HG03064 (cell line): ENCODE data around the gene RPS6KA5.
"Not testable (repeated sequence)": the region's sequence is repeated elsewhere in the genome, so short reads cannot be mapped to it uniquely, and the experiment has no call there.

Source experiments
- ATAC-seq: cut with Tn5 transposase; IDR thresholded peaks from one replicate; pipeline ENCODE4 v1.9.1; 2021; ENCODE audit warnings: low read depth; ENCODE audit not compliant: unreplicated experiment

RPS6KA5 gene

DNA sequence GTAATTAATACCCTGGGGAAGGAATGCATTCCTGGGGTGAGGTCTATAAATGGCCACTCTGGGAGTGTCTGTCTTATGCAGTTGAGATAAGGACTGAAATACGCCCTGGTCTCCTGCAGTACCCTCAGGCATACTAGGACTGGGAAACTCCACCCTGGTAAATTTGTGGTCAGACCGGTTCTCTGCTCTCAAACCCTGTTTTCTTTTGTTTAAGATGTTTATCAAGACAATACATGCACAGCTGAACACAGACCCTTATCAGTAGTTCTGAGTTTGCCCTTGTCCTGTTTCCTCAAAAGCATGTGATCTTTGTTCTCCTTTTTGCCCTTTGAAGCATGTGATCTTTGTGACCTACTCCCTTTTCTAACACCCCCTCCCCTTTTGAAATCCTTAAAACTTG, 106.8 kb downstream of the RPS6KA5 start:
- not testable (repeated sequence) for ATAC-seq

DNA sequence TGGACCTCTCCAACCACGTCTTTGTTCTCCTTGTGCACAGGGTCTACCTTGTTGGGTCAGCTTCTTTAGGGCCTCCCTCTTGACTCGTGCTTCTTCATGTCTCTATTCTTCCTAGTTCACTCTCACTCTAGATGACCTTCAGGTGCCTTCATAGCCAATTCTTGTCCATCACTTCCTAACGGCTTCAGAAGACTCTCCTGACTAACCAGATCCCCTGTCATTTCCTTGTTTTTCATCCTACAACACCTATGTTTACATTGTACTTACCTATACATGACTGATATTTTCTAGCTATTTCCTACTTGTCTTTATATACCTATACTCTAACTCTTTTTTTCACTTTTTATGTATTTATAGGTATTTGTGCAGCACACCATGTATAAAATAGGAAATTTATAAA, 117.1 kb downstream of the RPS6KA5 start:
- no peak for ATAC-seq

DNA sequence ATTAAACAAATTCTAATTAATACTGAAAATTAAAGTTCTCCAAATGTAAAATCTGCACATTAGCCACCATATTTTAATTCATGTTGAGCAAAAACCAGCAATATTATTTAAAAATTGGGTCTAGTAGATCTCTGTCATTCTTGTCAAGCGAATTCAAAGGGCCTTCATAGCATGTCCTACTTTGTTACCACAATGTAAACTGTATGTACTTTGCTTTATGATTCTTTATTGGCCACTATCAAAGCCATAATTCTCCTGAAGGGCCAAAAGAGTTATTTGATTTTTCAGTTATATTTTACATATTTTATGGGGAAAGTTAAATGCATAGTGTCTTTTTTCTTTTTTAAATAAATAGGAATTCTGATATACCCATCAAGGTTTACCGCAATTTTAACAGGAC, 117.9 kb downstream of the RPS6KA5 start:
- no peak for ATAC-seq

DNA sequence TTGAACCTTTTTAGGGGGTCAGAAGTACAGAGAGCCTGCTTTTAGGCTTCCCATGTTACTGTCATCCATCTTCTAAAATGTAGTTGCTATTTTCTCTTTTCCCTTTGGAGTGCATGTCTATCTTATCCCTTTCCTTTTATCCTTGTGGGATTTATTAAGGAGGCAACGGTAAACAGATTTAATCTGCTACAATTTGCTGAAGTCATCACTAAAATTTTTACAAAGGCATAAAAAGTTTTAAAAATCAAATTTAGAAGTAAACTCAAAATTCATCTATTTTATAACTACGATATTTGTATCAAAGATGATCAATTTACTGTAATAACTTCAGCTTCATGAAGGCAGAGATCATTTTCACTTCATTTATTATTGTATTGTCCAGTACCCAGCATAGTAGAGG, 118.7 kb downstream of the RPS6KA5 start:
- no peak for ATAC-seq

DNA sequence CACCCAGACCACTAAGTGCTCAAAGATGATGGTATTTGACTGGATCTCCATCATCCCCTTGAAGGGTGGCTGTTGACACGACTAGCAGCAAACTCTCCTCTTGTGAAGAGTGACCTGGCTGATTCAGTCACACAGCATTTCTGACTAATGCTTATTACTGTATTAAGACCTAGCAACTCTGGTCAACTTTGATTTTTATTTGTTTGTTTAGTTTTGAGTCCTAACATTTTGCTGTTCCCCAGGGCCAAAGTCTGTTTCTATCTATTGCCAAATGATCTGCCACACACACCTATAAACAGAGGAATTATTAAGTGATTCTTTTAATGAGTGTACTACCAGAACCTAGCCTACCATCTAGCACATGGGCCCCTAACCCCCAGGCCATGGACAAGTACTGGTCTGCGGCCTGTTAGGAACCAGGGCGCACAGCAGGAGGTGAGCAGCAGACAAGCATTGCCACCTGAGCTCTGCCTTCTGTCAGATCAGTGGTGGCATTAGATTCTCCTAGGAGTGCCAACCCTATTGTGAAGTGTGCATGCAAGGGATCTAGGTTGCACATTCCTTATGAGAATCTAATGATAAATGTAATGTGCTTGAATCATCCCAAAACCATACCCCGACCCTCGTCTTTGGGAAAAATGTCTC, 120.0 kb downstream of the RPS6KA5 start:
- ATAC-seq = no peak

DNA sequence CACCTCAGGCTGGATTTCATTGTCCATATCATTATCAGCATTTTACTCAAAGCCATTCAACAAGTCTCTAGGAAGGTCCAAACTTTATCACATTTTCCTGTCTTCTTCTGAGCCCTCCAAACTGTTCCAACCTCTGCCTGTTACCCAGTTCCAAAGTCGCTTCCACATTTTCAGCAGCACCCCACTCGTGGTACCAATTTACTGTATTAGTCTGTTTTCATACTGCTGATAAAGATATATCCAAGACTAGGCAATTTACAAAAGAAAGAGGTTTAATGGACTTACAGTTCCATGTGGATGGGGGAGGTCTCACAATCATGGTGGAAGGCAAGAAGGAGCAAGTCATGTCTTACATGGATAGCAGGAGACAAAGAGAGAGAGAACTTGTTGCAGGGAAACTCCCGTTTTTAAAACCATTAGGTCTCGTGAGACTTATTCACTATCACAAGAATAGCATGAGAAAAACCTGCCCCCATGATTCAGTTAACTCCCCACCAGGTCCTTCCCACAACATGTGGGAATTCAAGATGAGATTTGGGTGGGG, 121.1 kb downstream of the RPS6KA5 start:
- ATAC-seq = not testable (repeated sequence)

DNA sequence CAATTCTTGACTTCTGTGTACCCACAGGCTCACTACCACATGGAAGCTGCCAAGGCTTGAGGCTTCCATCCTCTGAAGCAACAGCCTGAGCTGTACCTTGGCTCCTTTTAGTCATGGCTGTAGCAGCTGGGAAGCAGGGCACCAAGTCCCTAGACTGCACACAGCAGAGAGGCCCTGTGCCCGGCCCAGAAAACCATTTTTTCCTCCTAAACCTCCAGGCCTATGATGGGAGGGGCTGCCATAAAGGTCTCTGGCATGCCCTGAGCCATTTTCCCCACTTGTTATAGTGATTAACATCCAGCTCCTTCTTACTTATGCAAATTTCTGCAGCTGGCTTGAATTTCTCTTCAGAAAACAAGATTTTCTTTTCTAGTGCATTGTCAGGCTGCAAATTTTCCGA, 121.8 kb downstream of the RPS6KA5 start:
- no peak for ATAC-seq

DNA sequence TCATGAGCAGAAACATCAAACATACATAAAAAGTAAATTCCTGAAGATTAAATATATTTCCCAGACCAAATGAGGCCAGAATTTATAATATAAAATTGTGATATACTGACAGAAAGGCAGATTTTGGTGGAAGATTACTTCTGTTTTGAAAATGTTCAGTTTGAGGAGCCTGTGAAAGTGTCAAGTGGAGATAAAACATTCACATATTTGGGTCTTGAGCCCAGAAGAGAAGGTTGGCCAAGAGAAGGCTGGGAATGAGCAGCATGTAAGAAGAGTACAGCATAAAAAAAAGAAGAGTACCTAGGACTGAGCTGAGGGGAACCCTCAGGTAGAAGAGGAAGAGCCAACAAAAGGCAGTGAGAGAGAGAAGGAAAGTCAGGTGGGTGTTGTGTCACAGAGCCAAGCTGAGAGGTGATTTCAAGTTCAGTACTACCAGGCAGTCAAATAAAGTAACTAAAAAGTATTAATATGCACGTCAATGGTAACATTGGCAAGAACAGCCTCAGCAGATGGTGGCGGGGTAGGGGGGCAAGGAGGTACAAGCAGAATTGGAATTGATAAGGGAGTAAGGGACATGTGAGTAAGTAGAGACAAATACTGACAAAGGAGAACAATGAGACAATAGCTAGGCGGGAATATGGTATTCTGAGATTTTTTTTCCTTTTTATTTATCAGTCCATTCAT, 123.5 kb downstream of the RPS6KA5 start:
- no peak for ATAC-seq

DNA sequence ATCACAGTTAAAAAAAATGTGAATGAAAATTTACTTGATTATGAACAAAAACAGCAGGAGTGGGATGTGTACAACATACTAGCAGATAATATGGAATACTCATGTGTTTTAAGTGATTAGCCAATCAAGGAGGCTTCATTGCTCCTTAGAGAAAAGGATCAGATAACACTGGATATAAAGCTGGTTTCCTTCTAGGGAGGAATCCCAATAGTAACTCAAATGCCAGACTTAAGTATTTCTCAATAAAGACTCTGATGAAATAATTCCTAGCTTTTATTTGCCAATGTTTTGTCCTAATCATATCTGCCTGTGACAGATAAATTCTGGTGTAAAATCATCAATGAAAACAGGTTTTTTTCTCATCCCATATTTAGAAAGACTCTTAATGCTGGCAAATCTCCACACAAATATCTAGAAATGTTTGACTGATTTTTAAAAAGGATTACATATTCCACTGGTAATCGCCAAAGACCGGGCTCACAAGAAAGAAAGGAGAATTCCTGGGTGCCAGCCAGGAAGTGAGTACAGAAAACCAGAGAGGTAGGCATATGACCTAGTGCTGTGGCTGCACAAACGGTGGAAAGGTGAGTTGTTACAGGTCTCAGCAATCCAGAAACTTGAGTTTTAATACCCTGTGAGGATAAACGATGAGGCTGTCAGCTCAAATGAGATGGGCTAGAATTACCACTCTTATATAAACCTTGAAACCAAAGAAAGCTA, 135.7 kb downstream of the RPS6KA5 start:
- ATAC-seq = no peak

DNA sequence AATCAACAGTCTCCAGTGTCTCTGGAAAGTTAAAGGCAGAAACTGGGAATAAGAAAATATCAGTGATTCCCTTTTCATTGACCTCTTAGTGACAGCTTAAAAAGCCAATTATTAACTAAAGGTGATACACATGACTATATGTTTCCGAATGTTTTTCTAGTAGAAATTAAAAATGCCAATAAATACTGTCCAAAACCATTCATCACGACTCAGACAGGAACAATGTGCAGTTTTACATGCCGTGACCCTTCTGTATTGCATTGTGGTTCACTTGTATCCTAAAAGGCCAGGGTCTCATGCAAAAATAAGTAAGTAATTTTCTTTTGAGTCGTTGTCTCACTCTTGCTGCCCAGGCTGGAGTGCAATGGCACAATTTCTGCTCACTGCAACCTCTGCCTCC, 138.3 kb downstream of the RPS6KA5 start:
- no peak for ATAC-seq

DNA sequence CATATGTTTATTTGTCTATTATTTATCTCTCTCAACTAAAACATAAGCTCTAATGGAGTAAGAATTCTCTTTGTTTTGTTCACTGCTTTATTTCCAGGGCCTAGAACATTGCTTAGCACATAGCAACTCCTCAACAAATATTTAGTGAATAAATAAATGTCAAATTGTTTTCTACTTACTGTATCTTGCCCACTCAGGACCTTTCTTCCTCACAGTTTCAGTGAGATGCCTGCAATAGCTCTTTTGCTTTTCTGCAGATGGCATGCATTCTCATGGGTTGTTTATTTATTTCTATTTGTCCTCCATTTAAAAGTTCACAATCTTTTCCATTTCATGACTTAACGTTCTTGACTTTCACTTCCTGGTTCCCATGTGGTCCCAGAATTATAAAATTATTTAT, 149.3 kb downstream of the RPS6KA5 start:
- no peak for ATAC-seq

DNA sequence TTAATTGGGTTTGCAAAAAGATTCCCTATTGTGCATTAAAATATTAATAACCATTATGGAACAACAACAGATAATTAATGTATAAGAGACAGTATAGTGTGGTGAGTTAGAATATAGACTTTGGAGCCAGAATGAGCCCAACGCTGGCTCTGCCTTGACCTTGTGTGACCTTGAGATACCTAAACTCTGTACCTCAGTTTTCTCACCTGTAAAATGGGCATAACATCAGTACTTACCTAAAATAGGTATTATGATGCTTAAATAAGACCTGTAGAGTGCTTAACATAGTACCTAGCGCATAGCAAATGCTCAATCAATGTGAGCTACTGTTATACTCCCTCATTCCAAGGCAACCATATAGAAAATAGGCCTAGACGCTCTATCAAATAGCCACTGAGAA, 153.3 kb downstream of the RPS6KA5 start:
- no peak for ATAC-seq

DNA sequence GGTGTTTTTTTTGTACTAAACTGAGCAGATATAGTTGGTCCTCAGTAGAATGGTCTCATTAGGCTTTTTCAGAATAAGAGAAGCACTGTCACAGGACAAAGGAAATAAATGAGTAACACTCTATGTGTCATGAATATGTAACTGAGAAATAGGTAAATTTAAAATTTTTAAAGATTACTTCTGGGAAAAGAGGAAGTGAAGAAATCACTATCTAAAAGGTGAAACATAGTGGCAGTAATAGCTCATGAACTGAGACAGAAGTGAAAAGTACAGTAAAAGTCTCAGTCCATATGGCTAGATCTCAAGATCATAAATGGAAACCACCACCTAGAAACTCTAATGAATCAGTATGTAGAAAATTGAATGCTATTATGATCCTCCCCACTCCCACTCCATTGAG, 154.9 kb downstream of the RPS6KA5 start:
- peak; percentile 87 for ATAC-seq

DNA sequence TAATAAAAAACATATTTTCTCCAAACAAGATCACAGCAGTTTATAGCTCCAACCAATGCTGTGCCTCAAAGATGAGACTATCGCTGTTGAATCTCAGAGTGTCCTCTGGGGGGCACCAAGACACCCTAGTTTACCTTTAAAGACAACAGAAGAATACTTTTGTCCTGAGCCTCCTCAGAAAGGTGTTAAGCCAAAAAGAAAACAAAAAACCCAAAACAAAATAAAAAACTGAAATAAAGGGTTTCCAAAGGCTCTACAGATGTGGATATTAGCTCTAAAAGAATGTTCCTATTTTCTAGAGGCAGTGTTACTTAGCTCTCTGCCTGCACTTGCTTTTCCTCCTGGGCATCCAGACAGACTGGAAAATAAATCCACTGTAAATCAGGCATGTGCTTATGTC, 157.3 kb downstream of the RPS6KA5 start:
- no peak for ATAC-seq

DNA sequence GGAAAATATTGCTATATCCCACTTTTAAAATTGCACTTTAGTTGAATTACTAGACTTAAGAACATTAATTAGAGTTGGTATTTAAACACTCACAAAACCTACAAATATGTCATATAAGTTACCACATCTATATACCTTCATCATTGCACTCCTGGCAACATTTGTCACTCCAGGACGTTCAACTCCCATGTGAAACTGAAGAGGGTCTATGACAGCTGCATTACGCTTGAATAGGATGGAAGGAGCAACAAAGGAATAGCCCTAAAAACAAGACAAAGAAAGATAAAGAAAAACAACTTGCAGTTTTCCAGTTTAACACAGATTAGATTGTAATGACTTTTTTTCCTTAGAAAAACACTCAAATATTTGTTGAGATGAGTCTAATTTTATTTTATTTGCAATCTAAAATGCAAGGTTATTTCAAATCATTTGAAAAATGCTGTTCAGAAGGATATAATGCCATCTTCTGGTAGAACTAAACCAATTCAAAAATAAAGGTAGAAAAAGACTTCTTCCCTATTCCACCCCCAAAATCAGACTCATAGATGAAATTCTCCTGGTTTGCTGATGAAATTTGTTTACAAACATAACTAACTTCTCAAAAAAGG, 159.9 kb downstream of the RPS6KA5 start:
- ATAC-seq = no peak

DNA sequence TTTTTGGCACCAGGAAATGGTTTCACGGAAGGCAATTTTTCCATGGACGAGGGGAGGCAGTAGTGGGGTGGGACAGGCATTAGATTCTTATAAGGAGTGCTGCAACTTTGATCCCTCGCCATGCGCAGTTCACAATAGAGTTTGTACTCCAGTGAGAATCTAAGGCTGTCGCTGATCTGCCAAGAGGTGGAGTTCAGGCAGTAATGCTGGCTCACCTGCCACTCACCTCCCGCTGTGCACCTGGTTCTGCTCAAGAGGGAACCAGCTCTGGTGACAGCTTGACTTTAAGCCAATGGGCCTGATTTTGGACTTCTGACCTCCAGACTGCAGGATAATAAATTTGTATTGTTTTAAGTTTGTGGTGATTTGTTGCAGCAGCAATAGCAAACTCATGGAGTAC, 163.4 kb downstream of the RPS6KA5 start:
- ATAC-seq = no peak

DNA sequence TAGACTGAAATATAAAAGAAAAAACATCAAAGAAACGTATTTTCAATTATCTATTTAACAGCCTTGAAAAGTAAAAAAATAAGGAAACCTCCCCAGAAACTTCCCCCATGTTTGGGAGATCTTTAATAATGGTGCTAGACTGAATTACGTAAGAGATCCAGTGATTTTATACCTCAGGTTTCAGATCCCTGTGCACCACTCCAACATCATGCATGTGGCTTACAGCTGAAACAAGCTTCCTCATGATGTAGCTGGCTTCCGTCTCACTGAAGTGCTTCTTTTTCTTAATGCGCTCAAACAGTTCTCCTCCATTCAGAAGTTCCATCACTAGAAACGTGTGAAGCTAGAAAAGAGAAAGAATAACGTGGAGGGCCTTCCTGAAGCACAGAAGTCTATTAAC, 166.2 kb downstream of the RPS6KA5 start:
- no peak for ATAC-seq

DNA sequence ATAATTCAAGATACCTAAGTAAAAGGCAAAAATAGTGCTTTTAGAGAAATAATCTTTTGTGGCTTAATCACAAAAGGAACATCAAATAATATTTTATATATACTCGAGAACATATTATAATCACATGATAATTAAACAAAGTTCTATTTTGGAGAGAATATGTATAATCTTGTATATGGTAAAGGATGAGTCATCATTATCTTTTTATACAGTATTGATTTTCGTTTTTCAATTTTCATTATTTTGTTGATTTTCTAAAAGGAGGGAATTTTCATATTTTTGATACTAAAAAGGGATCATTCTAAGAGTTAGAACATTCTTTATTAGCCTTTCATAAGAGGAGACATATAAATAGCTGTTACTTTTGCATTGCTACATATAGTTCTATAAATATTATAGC, 166.9 kb downstream of the RPS6KA5 start:
- no peak for ATAC-seq

DNA sequence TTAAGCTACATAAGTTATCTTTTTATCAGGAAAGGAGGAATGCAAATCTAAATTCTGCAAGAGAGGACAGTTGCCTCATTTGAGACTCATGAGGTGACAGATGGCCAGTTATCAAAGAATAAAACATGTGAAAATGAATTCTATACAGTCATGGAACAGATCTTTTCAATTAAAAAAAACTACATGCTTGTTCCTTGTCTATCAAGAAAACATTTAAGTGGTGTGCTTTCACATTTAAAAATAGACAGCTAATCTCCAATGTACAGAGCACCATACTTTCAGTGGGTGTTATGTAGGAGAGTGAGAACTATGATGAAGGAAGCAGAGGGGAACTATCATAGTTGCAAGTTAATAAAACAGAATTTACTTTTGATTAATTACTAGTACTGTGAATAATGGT, 167.5 kb downstream of the RPS6KA5 start:
- no peak for ATAC-seq

DNA sequence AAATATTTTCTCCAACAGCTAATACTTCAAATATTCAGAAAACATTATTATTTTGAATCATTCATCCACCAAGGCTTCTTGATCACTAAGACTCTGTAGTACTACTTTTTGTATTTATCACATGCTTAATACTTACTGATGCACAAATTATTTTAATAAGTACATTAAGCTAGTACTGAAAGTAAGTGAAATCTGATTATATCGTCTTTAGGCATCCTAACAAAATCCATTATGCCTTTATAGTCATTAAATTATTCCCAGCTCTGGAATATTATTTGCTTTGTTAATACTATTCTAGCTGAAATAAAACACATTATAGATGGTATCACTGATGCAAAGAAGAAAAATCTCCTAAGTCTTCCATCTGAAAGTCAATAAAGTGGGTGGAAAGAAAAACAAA, 169.1 kb downstream of the RPS6KA5 start:
- ATAC-seq = no peak

DNA sequence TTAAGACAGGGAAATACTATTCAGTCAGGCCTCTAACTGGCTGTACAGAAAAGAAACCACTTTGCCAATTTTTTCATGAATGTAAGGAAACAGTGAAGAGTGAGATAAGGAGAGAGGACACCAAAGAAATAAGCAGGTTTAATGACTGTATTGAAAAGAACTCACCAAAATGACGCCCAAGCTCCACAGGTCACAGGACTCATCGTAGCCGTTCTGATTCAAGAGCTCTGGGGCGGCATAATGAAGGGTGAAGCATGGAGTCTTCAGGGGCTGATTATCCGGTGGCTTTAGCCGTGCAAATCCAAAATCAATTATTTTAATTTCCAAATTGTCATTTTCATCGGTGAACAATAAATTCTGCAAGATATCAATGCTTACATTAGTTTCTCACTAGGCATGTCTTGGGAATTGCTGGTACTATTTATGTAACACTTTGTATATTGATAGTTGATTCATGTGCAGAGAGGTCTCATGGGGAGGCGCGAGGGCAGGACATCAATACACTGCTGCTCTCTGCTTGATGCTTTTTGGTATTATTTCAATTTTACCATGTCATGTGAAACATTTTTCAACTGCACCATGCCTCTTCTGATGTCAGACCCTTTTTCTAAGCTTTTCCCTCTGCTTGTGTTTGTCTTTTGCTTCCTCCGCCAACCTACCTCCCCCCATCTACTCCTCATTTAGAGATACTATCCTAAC, 170.0 kb downstream of the RPS6KA5 start:
- ATAC-seq = no peak
